Measurements from ENCODE around the gene TADA2A.

TADA2A gene

GRCh38 chr17:37466471-37466870, 59.8 kb downstream of the TADA2A start:
- DNase-seq = no peak

DNA sequence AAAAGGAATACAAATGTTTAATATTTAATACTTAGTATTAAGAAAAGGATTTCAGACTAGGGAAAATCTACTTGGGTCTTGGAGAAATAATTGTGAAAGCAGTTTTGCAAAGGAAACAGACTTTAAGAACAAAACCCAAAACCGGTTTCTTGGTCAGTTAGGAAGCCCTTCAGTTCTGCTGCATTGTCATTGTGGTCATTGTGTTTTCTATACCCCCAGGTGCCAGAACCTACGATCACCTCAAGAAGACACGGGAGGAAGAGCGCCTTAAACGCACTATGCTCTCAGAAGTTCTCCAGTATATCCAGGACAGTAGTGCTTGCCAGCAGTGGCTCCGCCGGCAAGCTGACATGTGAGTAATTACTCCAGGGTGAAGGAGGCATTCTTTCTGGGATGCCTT, 63.5 kb downstream of the TADA2A start:
- DNase-seq = no peak

DNA sequence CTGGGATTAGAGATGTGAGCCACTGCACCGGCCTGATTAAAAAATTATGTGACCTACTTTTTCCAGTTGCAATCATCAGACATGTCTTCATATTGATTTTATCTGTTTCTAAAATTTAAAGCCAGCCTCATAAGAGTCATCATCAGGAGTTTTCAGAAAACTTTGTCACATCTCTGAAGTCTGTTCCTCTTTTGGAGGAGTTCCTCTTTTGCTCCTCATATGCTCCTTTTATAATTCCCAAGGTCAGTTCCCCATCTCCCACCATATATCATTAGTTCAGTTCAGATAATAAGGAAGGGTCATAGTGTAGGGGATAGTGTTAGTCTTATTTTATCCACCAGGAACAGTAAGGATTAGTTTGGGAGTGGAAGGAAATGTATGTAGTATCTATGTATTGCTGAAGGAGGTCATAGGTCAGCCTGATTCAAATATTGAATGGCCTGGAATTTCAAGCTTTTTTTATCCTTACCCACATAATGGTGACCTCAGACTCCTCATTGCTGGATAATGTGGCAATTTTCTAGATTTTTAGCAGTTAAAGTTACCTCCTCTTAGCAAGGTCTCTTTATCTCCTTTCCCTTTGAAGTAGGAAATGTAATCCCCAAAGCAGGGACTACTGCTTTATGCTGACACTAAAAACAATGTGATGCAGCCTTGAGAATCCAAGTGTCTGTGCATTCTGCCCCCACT, 69.2 kb downstream of the TADA2A start:
- DNase-seq = no peak

- DNase-seq = no peak
Observed at GRCh38 chr17:37476431-37477120, 69.9 kb downstream of the TADA2A start.

DNA sequence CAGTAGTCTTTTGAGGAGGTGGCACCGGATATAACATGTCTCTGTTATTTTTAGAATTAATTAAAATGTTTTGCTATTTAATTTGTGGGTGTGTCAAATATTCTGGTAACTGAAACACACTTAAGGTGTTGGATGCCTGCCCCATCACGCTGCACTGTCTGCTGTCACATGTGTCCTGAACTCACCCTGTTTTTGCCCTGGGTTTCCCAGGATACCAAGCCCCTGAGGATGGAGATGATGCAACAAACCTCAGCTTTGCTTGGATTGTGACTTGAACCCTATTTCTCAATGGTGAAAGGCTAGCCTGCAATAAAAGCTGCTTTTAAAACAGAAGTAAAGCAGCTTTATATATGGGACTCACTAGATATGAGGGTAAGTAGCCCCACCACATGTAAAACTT, 71.5 kb downstream of the TADA2A start:
- no peak for DNase-seq

DNA sequence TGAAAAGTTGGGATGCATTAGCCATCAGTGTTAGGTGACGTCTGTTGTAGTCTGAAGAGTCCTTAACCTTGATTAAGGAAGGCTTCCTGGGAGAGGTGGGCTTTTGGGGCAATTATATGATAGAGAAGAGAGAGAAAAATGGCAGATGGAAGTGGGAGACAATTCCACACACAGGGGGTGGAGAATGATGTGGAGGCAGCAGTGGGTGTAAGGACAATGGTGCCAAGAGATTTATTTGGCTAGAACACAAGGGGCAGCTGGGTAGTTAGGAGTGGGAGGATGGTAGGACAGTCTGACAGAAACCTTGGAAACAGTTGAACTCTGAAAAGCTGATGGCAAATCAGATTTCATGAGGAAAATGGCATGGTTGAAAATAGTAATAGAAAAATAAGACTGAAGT, 72.3 kb downstream of the TADA2A start:
- no peak for DNase-seq

- DNase-seq = no peak
Observed at GRCh38 chr17:37480427-37480826, 73.7 kb downstream of the TADA2A start.

GRCh38 chr17:37481001-37481665, 74.4 kb downstream of the TADA2A start:
- DNase-seq = no peak

DNA sequence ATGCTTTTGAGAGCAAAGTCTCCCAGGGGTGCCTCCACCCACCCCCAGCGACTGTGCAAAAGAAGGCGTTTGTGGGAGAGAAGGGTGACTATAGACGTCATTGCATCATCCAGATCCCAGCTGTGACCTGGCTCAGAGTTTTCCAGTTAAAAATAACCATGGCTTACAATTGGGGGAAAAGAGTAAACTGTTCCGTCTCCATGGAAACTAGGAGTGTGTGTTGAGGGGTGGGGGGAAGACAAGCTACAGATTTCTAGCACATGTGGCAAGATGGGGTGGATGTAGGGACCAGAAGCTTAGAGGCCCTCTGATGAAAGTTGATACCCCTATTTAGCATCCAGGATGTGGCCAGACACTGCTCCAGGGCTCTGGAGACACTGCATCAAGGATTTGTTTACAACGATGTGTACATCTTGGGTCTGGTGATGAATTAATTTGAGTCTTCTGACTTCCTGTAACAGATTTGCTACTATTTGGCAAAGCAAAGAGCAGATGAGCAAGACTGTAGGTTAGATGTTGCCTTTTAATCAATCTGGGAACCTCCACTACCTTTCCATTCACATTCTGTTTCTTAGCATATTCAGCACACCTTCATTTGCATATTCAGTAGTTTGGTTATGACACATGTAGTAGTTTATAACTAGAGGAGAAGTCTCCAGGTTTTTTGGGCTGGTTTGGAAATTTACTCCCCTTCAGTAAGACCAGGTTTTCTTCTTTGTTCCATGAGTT, 76.8 kb downstream of the TADA2A start:
- no peak for DNase-seq

DNA sequence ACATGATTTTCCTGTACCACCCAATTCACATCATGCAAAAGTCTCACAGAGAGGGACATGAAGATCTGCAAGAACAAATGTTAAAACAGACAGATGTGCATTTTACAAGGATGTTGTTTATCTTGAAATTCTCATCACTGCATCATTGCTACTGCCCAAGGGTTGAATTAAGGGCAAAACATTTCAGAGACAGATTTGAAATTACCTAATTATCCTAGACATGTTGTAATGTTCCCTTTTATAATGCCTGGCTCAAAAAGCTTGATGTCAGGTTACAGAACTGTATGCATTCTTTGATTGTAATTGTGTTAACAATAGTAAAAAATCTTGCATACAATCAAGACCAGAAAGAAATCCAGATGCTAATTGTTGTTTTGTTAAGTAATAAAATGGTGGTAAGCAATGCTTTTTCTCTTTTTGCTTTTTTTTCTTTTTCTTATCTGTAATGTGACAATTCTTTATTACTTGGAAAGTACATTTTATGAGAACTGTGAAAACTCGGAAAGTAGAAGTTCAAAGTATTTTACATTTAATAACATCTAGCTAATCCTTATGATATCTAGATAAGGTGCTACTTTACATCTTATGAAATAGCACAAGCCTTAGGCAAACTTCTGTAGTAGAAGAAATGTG, 79.4 kb downstream of the TADA2A start:
- DNase-seq = no peak

- peak; percentile 52 for DNase-seq
Observed at GRCh38 chr17:37488009-37488604, 81.4 kb downstream of the TADA2A start.

GRCh38 chr17:37488607-37489196, 82.0 kb downstream of the TADA2A start:
- peak; percentile 65 for DNase-seq

DNA sequence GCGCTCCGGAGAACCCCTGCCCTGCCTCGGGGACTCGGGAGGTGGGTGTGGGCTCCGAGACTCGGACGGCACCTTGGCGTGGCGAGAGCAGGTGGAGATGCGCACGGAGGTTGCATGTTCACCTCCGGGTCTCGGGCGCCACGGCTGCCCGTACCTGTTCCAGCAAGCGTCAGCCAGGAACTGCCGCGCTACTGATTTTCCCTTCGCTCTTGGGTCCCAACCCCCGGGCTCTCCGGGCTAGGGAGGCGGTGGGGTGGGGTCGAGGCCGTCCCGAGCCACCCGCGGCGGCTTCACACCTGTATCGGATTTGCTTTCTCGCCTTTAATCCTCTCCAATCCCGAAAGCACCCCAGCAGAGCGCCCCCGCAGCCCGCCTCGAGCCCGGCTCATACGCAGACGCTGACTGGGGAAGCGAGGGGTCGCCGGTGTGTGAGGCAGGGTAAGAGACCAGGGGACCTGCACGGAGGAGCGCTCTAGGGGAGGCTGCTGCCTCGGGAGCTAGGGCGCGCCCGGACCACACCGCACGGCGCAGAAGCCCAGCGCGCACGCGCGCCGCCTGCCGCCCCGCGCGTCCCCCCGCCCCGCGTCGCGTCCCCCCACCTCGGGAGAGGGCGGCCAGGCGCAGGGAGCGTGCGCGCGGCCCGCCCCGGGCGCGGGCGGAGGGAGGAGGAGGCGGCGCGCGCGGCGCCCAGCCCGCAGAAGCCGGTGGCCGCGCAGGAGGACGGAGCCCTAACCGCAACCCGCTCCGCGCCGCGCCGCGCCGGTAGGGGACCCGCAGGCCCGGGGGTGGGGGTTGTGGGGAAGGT, 82.7 kb downstream of the TADA2A start, which contains the start of gene DUSP14:
DUSP14 (plus strand) TSS at position 695 of the 805 bp plus-strand sequence. CDS start 22,382 bp downstream, outside the sequence.
- DNase-seq = peak; percentile 87

- DNase-seq = peak; percentile 72
Observed at GRCh38 chr17:37490022-37490587, 83.4 kb downstream of the TADA2A start.

DNA sequence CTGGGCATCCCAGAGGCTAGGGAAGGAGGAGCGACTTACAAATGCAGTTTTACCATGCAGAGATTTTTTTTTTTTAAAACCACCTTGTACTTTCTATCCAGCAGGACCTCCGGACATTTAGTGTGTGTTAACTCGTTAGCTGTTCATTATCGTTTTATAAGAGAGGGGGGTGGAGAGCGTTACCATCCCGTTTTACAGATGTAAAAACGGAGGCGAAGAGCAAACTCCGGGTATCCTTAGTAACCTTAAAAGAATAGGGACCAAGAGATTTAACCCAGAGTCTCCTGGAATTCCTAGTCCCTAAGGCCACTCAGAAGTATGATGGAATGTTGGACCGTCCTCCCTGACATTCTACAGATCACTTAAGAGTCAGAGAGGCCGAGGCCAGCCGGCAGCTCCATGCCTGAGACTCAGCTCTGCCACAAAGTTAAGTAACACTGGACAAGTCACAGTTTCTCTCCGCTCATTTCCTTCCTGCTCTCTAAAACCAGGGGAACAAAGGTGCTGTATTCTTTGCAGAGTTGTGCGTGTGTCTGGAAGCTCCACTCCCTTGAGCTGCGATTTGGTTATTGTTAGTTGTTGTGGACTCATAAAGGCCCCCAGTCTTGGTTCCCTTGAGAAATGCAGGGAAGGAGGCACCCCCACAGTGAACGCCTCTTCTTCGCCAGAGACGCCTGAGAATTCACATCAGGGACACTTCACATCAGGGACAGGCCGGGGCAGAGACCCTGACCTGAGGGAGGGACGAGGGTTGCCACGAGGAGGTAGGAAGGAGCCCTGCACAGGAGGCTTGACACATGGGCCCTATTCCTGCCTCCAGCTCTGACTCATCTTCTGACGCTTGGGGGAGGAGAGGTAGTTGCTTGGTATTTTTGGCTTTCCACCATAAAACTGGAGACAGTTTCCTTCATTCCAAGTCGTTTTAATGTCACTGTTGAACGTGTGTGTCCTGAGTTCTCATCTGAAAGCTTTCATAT, 84.2 kb downstream of the TADA2A start:
- DNase-seq = peak; percentile 54

DNA sequence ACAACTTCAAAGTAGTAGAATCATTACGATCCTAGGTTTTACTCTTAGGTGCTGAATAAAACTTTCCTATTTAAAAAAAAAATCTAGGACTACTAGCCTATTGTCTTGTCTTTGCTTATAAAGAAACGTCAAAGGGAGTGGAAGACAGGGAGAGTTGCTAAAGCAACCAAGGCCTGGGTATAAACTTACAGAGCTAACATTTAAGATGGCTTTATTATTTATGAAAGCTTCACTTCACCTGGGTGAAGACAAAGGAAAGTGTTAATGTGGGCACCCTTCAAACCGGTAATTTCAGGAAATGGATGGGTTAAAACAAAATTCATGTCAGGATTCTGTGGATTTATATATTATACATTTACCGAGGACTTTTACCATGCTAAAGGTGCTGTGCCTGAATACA, 85.5 kb downstream of the TADA2A start:
- DNase-seq = no peak

DNA sequence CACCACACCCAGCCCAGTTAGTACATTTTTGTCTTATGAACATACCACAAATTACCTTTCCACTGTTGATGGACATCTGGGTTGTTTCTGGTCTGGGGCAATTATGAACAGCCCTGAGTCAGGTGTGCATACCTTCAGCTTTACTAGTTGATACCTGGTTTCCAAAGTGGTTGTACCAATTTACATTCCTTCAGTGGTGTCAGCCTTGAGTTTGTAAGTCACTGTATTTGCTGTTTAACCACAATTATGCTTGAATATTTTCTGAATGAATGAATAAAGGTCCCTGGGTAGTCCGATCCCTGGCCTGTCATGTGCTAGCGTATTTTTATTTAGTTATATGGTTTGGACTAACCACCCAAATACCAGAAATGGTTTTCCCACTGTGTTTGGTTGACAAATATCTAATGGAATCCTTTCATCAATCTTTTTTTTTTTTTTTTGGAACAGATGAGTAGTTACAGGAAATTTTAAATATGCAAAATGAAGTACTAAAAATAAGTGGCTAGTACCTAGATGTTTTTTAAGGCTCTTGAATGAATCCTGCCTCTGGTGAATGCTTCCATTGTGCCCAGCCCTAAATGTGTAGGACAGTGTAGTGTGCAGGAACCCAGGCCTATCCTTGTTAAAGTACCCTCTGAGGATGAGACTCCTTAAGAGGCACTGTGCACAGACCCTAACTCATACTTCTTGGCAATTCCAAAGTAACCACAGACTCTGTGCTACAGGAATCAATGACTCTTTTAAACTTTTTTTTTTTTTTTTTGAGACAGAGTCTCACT, 86.8 kb downstream of the TADA2A start:
- no peak for DNase-seq

DNA sequence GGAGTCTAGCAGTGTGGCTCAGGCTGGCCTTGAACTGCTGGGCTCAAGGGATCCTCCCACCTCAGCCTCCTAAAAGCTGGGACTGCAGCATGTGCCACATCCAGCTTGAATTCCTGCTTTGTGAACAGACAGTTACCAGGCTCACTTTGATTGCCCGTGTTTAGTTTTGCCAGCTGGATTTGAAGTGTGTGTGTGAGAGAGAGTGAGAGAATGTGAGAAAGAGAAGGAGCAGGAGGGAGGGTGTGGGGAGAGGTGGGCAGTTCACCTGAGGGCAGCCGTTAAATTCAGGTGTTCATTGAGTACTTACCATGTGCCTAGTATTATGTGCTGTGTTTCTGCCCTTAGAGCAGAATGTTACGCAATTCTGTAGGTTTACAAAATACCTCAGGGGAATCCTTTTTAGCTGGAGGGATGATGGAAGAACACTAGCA, 87.7 kb downstream of the TADA2A start:
- no peak for DNase-seq

- no peak for DNase-seq
Observed at GRCh38 chr17:37494971-37495370, 88.3 kb downstream of the TADA2A start.

Measured in activated CD4-positive, alpha-beta T cell treated with anti-CD3 and anti-CD28 coated beads, Interleukin-2, Interleukin-6, amounts not matched to agents 100 ng/mL and 50 ng/mL, durations not matched to agents 16 hours and 8 hours (primary cell).